ENCODE results near the gene ANKRD11.

ANKRD11 gene

GRCh38 chr16:89323120-89323960 lies 167.0 kb downstream of the ANKRD11 start:
- DNase-seq = no peak

- peak; percentile 76 for DNase-seq
These were observed 167.8 kb downstream of the ANKRD11 start for GRCh38 chr16:89322321-89323119.

- DNase-seq = peak; percentile 89
These were observed 169.4 kb downstream of the ANKRD11 start for GRCh38 chr16:89320782-89321501.

- DNase-seq = no peak
These were observed 170.2 kb downstream of the ANKRD11 start for GRCh38 chr16:89319886-89320781.

- no peak for DNase-seq
These were observed 170.8 kb downstream of the ANKRD11 start for GRCh38 chr16:89319631-89319885.

- DNase-seq = no peak
These were observed 171.3 kb downstream of the ANKRD11 start for GRCh38 chr16:89318871-89319630.

- DNase-seq = no peak
These were observed 172.0 kb downstream of the ANKRD11 start for GRCh38 chr16:89318430-89318758.

- DNase-seq = no peak
These were observed 172.5 kb downstream of the ANKRD11 start for GRCh38 chr16:89317729-89318429.

- no peak for DNase-seq
These were observed 173.2 kb downstream of the ANKRD11 start for GRCh38 chr16:89317101-89317671.

- DNase-seq = no peak
These were observed 173.7 kb downstream of the ANKRD11 start for GRCh38 chr16:89316701-89317100.

- no peak for DNase-seq
These were observed 174.4 kb downstream of the ANKRD11 start for GRCh38 chr16:89315791-89316581.

GRCh38 chr16:89315271-89315670 lies 175.1 kb downstream of the ANKRD11 start:
- DNase-seq = no peak

GRCh38 chr16:89314854-89315253 lies 175.5 kb downstream of the ANKRD11 start:
- no peak for DNase-seq

- DNase-seq = no peak
These were observed 176.0 kb downstream of the ANKRD11 start for GRCh38 chr16:89314357-89314756.

GRCh38 chr16:89313583-89313982 lies 176.8 kb downstream of the ANKRD11 start:
- DNase-seq = no peak

- DNase-seq = no peak
These were observed 177.6 kb downstream of the ANKRD11 start for GRCh38 chr16:89312598-89313299.

- DNase-seq = no peak
These were observed 178.2 kb downstream of the ANKRD11 start for GRCh38 chr16:89312194-89312593.

GRCh38 chr16:89311636-89312035 lies 178.7 kb downstream of the ANKRD11 start:
- DNase-seq = no peak

GRCh38 chr16:89309438-89310122 lies 180.8 kb downstream of the ANKRD11 start:
- no peak for DNase-seq
